ENCODE data around the gene IFFO2.
"Not testable (repeated sequence)": the region's sequence is repeated elsewhere in the genome, so short reads cannot be mapped to it uniquely, and the experiment has no call there.

IFFO2 gene

GRCh38 chr1:18917071-18917799 is 39.2 kb downstream of the IFFO2 start:
- DNase-seq: no peak

- DNase-seq: no peak
Observed at GRCh38 chr1:18915341-18915740, 41.1 kb downstream of the IFFO2 start.

- DNase-seq: no peak
Observed at GRCh38 chr1:18913065-18913835, 43.2 kb downstream of the IFFO2 start.

GRCh38 chr1:18912550-18912949 is 43.9 kb downstream of the IFFO2 start:
- no peak for DNase-seq

GRCh38 chr1:18908911-18909771 is 47.3 kb downstream of the IFFO2 start:
- DNase-seq: no peak

- no peak for DNase-seq
Observed at GRCh38 chr1:18907917-18908845, 48.3 kb downstream of the IFFO2 start.

- DNase-seq: no peak
Observed at GRCh38 chr1:18907021-18907916, 49.2 kb downstream of the IFFO2 start.

GRCh38 chr1:18903291-18903756 is 53.2 kb downstream of the IFFO2 start:
- no peak for DNase-seq

- peak; percentile 85 for DNase-seq
Observed at GRCh38 chr1:18902523-18903290, 53.8 kb downstream of the IFFO2 start, which contains the start of gene ALDH4A1. TSS of gene ALDH4A1 (minus strand) at chr1:18902555. CDS start at chr1:18902523, 32 bp downstream.

GRCh38 chr1:18901952-18902522 is 54.4 kb downstream of the IFFO2 start:
- no peak for DNase-seq

GRCh38 chr1:18901147-18901951 is 55.1 kb downstream of the IFFO2 start:
- DNase-seq: no peak

GRCh38 chr1:18900303-18900841 is 56.1 kb downstream of the IFFO2 start:
- DNase-seq: no peak

GRCh38 chr1:18899363-18900049 is 57.0 kb downstream of the IFFO2 start:
- no peak for DNase-seq

- DNase-seq: no peak
Observed at GRCh38 chr1:18898567-18898966, 57.9 kb downstream of the IFFO2 start.

GRCh38 chr1:18895317-18895716 is 61.2 kb downstream of the IFFO2 start:
- no peak for DNase-seq

- DNase-seq: no peak
Observed at GRCh38 chr1:18893120-18893519, 63.4 kb downstream of the IFFO2 start.

- not testable (repeated sequence) for DNase-seq
Observed at GRCh38 chr1:18891858-18892257, 64.6 kb downstream of the IFFO2 start.

- DNase-seq: no peak
Observed at GRCh38 chr1:18891426-18891780, 65.1 kb downstream of the IFFO2 start.
